LNCAP (cell line): Measurements from ENCODE around the gene TP63.

Experiments used
- CTCF ChIP-seq: fragments of 450-650 bp; IDR thresholded peaks from 2 replicates; pipeline ENCODE4 v1.5.1; 2017; ENCODE audit warnings: mild to moderate bottlenecking

TP63 gene

GRCh38 chr3:189787632-189788031 lies 156.4 kb downstream of the TP63 start:
- no peak for TF ChIP-seq CTCF

DNA sequence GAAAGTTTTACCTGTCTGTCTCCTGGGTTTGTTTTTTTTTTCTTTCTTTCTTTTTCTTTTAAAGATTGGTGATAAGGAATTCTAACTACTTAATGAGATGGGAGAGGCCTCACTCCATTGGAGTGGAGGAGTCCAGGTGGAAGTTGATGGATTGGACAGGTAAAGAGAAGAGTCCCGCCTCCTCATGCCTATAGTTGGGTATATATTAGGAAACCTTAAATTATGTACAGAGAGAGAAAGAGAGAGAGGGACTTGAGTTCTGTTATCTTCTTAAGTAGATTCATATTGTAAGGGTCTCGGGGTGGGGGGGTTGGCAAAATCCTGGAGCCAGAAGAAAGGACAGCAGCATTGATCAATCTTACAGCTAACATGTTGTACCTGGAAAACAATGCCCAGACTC lies 158.2 kb downstream of the TP63 start:
- TF ChIP-seq CTCF, result no peak

DNA sequence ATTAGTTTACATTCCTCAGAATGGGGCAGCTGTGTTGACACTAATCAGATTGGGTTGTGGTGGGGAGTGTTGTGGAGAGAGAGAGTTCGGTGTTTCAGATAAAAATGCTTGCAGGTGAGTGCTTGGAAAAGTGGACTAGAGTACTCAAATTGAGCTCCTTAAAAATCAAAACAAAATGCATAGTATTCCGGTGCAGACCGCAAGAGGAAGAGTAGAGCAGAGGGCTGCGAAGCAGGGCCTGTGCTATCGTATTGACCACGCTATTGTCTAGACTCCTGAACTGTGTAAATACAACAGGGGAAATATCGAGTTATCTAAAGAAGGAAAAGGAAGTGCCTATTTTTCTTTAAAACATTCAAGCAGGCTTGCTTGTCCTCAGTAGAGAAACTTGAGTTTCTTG lies 159.5 kb downstream of the TP63 start:
- TF ChIP-seq CTCF, result no peak

DNA sequence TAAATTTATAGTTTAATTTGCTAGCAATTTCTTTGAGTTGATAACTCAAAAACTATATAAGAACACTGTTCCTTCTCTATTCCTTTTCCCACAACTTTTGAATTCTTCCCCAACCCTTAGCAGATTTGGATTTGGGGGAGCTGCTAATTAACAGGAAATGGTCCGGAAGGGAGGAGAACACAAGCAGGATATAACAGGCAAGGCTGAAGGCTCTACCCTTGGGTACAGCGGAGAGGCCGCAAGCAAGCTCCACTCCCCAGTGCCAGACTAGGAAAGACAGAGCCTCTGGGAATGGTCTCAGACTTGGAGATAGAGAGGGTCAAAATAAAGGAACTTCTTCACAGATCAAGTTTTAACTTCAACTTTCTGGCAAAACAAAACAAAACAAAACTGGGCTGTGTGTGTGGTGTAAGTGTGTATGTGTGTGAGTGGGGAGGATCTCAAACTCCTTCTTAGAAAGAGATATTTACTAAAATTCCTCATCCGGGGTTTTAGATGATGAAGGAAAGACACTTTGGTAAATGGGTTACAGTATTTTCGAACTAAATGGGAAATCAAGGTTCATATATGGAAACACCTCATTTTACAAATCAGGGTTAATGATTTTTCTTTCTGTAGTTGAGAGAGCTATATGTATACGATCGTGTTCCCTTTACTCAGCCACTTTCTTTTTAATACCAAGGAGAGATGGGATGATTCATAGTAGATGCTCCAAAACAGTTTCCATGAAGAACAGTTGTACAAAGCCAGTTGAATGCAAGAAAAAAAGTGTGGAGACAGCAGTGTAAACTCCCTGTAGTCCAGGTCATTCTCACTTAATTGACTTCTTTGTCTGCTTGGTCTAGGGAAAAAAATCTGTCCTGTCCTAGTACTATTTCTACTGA lies 161.1 kb downstream of the TP63 start:
- TF ChIP-seq CTCF, result no peak

DNA sequence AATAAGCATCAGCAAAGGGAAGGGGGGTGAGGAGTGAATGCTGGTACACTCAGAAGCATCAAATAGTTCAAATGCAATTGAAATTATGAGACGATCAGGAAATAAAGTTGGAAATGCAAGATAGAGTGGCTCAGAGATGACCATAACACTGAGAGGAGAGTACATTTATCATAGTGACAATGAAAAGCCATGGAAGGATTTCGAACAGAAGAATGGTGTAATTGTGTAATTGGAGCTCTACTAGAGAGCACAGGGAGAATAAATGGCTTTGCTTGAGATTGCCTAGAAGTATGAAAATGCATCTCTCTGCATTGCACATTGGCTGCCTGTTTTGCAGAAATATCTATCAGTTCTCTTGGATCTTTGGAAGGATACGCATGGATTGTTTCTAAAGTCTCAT lies 163.3 kb downstream of the TP63 start:
- no peak for TF ChIP-seq CTCF

DNA sequence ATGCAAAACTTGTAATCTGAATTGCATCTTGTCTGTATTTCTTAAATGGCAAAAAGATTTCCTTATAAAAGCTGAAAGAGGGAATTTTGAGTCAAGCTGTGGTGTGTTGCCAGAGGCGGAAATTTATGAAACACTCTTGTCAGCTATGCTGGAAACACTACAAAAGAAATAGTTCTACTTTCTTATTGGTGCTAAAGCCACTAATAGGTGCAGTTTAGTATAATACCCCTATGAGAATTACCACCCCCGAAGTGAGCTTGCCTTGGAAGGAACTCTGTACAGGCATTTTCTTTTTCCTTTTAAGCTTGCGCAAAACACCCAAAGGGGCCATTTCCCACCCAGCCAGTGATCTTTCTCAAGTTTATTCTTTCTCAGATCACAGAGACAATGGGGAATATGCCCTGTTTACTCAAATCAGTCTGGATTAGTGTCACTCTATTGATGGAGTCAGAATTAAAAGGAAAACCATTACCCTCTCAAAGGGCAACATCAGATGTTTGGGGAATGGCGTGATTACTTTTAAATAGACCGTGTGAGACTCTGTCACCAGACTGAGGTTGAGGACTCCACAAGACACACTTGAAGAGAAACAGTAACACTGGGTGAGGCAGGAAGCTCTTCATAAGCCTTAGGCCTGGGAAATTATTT lies 166.0 kb downstream of the TP63 start:
- TF ChIP-seq CTCF, result no peak

GRCh38 chr3:189799366-189799765 lies 168.2 kb downstream of the TP63 start:
- no peak for TF ChIP-seq CTCF
